GM19438 (cell line): ENCODE measurements around the gene KCNA10.
"Not testable (repeated sequence)": the region's sequence is repeated elsewhere in the genome, so short reads cannot be mapped to it uniquely, and the experiment has no call there.

ENCODE experiments used
- ATAC-seq: cut with Tn5 transposase; IDR thresholded peaks from one replicate; pipeline ENCODE4 v1.9.1; 2021; ENCODE audit warnings: low read depth; ENCODE audit not compliant: unreplicated experiment

KCNA10 gene

GRCh38 chr1:110538075-110538474 lies 19.1 kb upstream of the KCNA10 start:
- ATAC-seq = no peak

GRCh38 chr1:110535985-110536384 lies 17.0 kb upstream of the KCNA10 start:
- ATAC-seq = no peak

GRCh38 chr1:110533230-110533629 lies 14.3 kb upstream of the KCNA10 start:
- no peak for ATAC-seq

DNA sequence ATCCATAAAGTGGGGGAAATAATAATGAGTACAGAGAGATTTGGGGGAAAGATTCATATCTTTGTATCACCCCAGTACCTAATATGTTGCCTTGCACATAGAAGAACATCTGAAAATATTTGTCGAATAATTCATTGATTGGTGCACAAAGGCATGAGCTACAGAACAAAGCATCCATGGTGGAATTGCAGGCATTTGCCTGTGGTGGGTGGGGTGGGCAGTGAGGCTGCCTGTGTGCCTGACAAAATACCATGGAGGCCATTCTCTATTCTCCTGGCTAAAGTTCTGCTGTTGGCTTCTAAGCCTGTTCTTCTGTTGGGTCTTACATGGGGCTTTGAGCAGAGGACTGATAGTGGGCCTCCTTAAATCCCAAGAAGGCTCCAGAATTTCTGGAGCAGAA lies 10.0 kb upstream of the KCNA10 start:
- ATAC-seq = no peak

GRCh38 chr1:110526201-110526780 lies 7.3 kb upstream of the KCNA10 start:
- ATAC-seq = no peak

GRCh38 chr1:110525249-110525595 lies 6.2 kb upstream of the KCNA10 start:
- ATAC-seq = no peak

GRCh38 chr1:110524311-110525248 lies 5.6 kb upstream of the KCNA10 start:
- no peak for ATAC-seq

DNA sequence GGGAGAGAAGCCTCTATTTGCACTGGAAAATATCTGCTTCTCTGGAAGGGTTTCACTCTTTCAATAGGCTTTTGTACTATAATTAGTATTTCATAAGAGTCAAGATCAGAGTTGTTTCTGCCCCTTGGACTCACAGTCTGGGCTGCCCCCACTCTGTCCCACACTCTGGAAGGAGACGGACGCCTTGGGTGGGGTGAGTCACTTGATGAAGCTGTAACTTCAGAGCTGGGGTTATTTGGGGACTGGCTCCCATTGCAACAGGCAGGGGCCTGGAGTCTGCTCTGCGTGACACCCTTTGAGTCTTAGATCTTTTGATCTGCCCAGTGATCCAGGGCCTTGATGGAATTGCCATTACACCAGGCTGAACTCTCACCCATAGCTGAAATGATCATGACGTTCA lies 4.0 kb upstream of the KCNA10 start:
- no peak for ATAC-seq

GRCh38 chr1:110522560-110522959 lies 3.6 kb upstream of the KCNA10 start:
- ATAC-seq = no peak

DNA sequence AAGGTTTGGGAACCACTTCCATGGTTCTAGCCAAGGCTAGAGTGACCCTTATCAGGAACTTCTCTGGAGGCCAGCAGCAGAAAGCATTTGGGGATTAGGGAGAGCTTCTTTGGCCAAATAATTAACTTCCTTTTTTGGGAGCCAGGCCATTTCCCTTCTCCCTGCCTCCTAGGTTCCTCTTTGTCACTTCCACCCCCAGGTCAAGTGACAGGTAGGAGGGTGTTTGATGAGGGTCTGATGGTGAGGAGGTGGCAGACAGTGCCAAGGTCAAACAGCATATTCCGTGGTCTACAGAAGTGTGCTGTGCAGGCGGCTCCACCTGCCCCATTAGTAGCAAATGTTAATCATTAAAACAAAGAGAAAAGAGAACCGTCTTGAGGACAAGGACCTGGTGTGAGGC lies 1.9 kb upstream of the KCNA10 start:
- ATAC-seq = no peak

DNA sequence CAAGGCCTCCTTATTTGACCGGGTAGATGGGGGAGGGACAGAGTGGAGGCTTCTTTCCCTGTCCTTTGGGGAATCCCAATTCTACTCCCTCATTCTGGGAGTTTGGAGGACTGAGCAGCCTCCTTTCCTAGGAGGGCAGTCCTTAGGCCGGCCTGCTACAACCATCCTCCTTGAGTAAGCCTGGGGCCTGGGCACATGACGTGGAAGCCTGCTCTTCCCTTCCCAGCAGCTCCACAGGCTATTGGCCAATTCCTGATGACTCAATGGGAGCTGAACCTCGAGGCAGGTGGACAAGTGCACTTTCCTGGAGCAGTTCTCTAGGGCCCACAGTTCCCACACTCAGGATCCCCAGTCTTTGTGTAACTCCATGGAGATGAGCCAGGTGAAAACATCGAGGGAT lies 3.1 kb downstream of the KCNA10 start:
- ATAC-seq = no peak

GRCh38 chr1:110515041-110515440 lies 3.9 kb downstream of the KCNA10 start:
- no peak for ATAC-seq

GRCh38 chr1:110513511-110513910 lies 5.5 kb downstream of the KCNA10 start:
- no peak for ATAC-seq

GRCh38 chr1:110511436-110511835 lies 7.5 kb downstream of the KCNA10 start:
- no peak for ATAC-seq

DNA sequence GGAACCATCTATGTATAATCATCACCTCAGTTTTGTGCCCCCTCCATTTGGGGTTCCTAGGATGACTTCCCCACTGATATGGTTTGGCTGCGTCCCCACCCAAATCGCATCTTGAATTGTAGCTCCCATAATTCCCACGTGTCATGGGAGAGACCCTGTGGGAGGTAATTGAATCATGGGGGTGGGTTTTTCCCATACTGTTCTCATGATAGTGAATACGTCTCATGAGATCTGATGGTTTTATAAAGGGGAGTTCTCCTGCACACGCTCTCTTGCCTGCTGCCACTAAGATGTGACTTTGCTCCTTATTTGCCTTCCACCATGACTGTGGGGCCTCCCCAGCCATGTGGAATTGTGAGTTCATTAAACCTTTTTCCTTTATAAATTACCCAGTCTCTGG lies 8.1 kb downstream of the KCNA10 start:
- not testable (repeated sequence) for ATAC-seq

DNA sequence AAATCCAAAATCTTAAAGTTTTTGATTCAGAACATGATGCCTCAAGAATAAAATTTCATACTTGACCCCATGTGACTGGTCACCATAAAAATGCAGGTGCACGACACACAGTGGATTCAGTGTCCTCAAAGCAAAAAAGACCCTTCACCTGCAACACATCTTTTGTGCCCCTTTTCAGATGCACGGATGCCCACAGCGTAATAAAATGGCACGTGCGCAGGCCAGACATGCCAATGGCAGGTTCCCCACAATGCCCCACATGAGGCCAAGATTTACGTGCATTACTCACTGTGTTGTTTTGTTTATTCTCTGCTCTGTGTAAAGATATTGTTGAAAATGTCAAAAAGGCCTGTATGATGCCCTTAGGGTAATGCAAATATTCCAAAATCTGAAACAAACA lies 9.3 kb downstream of the KCNA10 start:
- ATAC-seq = no peak

DNA sequence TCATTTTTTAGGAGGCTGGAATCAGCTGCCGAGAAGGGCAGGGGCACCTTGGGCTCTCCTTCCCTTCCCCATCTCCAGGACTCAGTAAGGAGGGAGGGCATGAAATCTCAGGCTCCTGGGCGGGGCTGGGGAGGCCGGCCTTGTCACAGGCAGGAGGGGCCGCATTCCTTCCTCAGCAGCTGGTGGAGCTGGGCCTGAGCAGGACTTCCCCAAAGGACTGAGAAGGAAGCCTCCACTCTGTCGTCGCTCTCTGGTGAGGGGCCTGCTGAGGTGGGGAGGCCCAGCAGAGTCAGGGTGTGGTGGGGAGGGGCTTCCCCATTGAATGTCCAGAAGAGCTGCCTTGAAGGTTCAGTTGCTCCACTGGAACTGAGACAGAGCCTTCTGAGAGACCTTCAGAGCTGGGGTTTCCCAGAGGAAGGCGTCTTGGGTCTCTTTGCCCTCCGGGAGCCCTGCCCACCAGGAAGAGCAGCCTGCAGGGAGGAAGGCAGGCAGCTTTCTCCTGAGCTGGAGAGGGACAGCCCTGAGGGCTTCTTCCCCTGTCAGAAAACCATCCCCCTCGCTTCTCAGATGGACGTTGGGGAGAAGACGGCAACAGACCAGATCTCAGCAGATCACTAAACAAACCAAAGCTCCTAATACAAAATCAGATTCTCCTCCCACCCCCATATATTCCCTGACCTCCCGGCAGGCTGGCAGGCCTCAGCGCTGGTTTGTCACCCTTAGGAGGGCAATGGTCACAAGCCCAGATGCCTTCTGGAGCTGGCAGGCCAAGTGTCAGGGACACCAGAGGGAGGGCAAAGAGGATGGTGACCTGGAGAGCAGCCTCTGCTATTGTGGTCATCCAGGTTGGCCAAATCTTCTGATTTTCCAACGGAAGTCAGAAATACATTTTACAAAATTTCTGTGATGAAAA lies 10.7 kb downstream of the KCNA10 start:
- ATAC-seq = no peak

DNA sequence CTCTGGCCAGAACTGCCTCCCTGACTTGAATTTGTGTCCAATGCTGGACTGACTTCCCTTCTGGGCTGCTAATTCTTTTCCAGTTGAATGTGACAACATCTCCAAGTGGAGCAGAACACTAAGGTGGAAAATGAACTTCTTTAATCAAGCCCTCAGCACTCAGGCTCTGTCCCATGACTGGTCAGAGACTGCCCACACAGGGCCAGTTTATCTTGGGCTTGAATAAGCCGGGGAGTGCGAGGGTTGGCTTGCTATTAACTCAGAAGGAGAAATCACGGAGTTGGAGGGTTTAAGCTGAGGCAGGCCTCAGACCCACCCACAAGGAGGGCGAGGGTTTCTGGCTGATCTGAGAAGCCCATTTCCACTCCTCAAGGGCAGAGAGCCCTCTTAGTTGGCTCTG lies 12.4 kb downstream of the KCNA10 start:
- no peak for ATAC-seq

- ATAC-seq = no peak
Observed at GRCh38 chr1:110505596-110505995, 13.4 kb downstream of the KCNA10 start.

GRCh38 chr1:110504226-110504625 lies 14.7 kb downstream of the KCNA10 start:
- no peak for ATAC-seq

DNA sequence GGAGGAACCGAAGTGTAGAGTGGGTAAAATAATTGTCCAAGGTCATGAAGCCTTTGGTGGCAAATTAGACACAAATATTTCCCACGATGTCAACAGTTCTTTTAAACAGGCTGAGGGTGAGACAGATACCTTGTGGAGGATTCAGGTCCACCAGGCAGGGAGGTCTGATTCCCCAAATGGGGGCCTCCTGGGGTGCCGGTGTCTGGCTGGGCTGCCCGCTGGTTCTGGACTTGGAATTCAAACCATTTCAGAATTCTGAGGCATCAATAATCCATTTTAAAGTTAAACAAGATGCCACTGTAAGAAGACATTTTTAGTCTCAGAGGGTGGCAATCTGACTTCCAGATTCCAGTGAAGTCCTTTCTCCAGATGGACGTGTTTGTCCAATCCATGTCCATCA lies 15.5 kb downstream of the KCNA10 start:
- ATAC-seq = no peak
